HT1080 (cell line): Measurements from ENCODE around the gene FNDC3A. TPM values are rescaled to one million over a fixed set of nuclear protein-coding genes. Genes with fewer than 3 reads are reported as not detected.
A peak's percentile ranks its signal among the peaks of the same experiment; 100 is the strongest.

Experiments used
- DNase-seq: peaks from one replicate; pipeline ENCODE4 v3.0.0-alpha.2; 2015; ENCODE audit warnings: low read depth
- small RNA-seq: library from RNA; depleted of rRNA; stranded (forward); fragments of <200 nt; gene quantifications from one replicate; pipeline ENCODE3, GENCODE V24; 2014
- total RNA-seq: library from RNA; depleted of rRNA; stranded (reverse); fragments of >200 nt; shearing (Covaris generic); gene quantifications from 2 replicates; pipeline ENCODE4 v1.2.3, GENCODE V29; 2014; rRNA removed

FNDC3A gene
- total RNA-seq, 1 experiment from 2014 or later = 23.7 TPM

GRCh38 chr13:49247643-49248621 is 272.2 kb downstream of the FNDC3A start, which contains the start of gene CDADC1:
CDADC1 (plus strand) TSS chr13:49247925; CDS start chr13:49248038, 113 bp downstream.
- DNase-seq = peak; percentile 91

DNA sequence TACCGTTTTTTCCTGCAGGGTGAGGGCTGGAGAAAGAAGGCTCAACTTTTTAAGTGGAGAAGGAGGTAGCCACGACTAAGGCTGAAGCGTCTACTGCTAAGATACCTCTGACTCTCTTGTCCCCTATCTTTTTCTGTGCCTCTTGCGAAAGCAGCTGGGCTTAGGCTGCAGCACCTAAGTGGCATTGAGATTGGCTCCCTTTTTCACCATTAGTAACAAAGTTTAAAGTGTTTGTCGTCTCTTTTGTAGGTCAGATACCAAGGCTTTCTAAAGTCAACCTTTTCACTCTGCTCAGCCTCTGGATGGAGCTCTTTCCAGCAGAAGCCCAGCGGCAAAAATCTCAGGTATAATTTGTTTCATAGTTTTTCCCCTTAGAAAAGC is 272.9 kb downstream of the FNDC3A start:
- no peak for DNase-seq

DNA sequence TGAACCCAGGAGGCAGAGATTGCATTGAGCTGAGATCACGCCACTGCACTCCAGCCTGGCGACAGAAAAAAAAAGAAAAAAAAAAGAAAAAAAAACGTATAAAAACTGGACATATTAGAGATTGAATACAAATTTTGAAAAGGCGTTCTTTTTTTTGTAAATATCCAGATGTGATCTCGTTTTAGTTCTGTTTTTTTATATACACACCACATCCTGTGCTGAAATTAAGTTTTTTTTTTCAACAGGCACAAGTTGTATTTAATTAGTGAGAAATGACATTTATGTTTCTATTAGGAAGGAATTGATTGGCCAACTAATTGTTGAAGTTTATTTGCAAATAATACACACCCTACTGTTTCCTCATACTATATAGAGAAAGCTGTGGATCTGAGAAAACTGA is 275.6 kb downstream of the FNDC3A start:
- no peak for DNase-seq

DNA sequence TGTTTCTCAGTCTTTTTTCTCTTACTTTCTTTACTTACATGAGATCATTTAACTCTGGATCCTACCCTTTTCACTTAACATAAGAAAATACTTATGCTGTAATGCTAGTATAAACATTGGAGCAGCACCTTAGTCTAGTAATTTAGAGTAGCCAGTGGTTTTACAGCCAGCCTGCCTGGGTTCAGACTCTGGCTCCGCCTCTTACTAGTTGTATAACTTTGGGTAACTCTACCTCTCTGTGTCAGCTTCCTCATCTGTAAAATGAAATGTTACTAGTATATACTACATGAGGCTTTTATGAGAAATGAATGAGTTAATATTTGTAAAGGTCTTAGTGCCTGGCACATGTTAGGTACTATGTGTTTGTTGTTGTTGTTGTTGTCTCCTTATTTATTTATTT is 277.6 kb downstream of the FNDC3A start:
- no peak for DNase-seq

DNA sequence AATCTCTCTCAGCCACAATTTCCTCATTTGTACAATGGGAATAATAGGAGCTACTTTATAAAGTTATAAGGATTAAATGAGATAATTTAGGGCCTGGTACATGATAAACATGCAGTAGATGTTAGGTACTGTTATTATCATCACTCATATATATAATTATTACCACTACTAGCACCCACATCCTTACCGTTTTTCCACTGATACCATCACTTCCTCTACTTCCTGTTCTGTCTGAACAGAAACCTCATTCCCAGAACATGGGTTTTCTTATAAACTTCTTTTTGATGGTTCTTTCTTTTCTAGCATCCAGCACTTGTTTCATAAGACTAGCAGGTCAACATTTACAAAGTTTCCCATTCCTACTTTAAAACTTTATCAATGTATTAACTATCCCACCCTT is 278.3 kb downstream of the FNDC3A start:
- DNase-seq = no peak

GRCh38 chr13:49256841-49257240 is 281.1 kb downstream of the FNDC3A start:
- no peak for DNase-seq

- DNase-seq = no peak
Observed at GRCh38 chr13:49258089-49258796, 282.5 kb downstream of the FNDC3A start.

Small RNAs within 50 kb of the gene (small RNA-seq; reads per million reads assigned to genes)
- gene COX7CP1 = not detected
- gene RNU6-60P = not detected
- not detected for gene RNY3P2

Other genes with a start within 250 kb of the FNDC3A start
- not detected in 2 replicates for gene MLNR, start 244.4 kb downstream of the FNDC3A start, total RNA-seq